Activated CD8-positive, alpha-beta memory T cell treated with anti-CD3 and anti-CD28 coated beads, Interleukin-2, amount 10 ng/mL, durations not matched to agents 7 days and 5 days (primary cell): ENCODE measurements around the gene DSG3. TPM values are rescaled to one million over a fixed set of nuclear protein-coding genes. Genes with fewer than 3 reads are reported as not detected.
"Not testable (repeated sequence)": the region's sequence is repeated elsewhere in the genome, so short reads cannot be mapped to it uniquely, and the experiment has no call there.

Experiments
- ATAC-seq: fragments of 150-1000 bp; cut with Tn5 transposase; one replicate; pipeline ENCODE4 v1.10.0; 2021; ENCODE audit warnings: moderate library complexity
- CTCF ChIA-PET: fragments of 350-600 bp; sonication (Branson Sonifier 250); formaldehyde crosslinking; loops from one replicate; lab custom pipeline; 2021; ENCODE audit warnings: antibody characterized with exemption; lab: Charles Lee
- DNase-seq: peaks from one replicate; pipeline ENCODE4 v3.0.0-alpha.2; 2020
- H3K27ac Mint-ChIP-seq: one replicate; pipeline ENCODE4 v1.8.0; 2021; ENCODE audit warnings: mild to moderate bottlenecking, mixed read lengths
- H3K27me3 Mint-ChIP-seq: one replicate; pipeline ENCODE4 v1.8.0; 2021; ENCODE audit warnings: mixed read lengths
- H3K36me3 Mint-ChIP-seq: one replicate; pipeline ENCODE4 v1.8.0; 2021; ENCODE audit warnings: mild to moderate bottlenecking, mixed read lengths
- H3K4me1 Mint-ChIP-seq: one replicate; pipeline ENCODE4 v1.8.0; 2021; ENCODE audit warnings: mixed read lengths
- H3K4me3 Mint-ChIP-seq: one replicate; pipeline ENCODE4 v1.8.0; 2021; ENCODE audit warnings: mild to moderate bottlenecking, moderate library complexity, mixed read lengths
- H3K9me3 Mint-ChIP-seq: one replicate; pipeline ENCODE4 v1.8.0; 2022; ENCODE audit warnings: low read depth, mixed read lengths
- total RNA-seq, 2 experiments: library from RNA; stranded (reverse); gene quantifications; one replicate each; pipeline ENCODE4 v1.2.3, GENCODE V29; 2021

The DSG3 gene
- total RNA-seq, 2 experiments from 2014 or later = not detected

DNA sequence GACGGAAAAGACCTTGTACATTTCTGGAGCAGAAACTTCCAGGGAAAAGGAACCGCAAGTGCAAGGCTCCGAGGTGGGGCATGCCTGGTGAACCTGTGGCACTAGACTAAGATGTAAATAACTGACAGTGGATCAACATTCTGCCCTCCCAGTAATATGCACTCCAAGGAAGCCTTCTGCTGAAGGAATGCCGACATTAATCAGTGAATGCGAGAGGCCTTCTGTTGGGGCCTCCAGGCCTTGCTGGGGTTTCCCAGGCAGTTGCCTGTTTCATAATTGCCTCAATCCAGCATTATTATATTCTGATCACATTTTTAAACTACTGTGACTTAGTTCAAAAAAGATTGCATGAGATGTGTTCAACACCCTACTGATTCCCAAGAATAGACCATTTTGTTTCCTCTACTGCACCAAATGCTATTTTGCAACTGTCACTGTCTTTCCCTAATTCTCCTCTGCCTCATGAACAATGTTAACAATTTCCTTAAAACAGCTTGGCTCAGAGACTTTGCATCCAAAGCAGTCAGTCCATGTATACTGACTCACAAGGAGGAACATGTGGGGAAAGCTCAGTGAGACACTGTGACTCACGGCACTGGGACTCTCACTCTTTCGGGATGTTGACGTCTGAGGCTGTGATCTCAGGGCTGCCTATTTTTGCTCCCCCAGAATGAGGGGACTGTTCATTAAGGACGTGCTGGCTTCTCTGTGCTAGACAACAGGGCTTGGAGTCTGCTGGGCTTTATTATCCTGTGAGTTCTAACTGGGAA, 39.9 kb downstream of the DSG3 start:
- Mint-ChIP-seq H3K36me3 (no peaks in the 10 kb centered on the region), H3K27ac (no peak overlapping the region), H3K9me3 (no peaks in the 10 kb centered on the region), H3K27me3 (peaks cover 2% of the 10 kb centered on the region), H3K4me3 (no peak overlapping the region), H3K4me1 (no peaks in the 10 kb centered on the region)
- CTCF ChIA-PET = no interaction called here
- no peak for ATAC-seq
- no peak for DNase-seq

DNA sequence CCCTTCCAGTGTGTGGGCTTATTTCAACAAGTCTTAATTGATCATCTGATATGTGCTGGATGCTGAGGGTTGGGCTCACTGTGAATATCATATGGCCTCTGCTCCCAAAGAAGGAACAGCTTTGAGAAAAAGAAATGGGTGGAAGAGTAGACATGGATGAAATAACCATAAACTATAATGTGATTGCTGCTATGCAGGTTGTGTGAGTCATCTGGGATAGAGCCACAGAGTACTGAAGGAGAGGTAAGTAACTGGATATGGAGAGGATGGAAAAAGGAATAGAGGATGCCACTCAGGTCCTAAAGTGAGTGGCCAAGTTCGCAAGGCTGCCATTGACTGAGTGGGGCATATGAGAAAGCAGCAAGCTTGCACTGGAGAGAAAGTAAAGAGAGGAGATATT, 41.8 kb downstream of the DSG3 start:
- H3K9me3 Mint-ChIP-seq = no peaks in the 10 kb centered on the region
- DNase-seq = no peak
- H3K4me1 Mint-ChIP-seq = no peaks in the 10 kb centered on the region
- no peak overlapping the region for H3K27ac Mint-ChIP-seq
- no peak for ATAC-seq
- no peaks in the 10 kb centered on the region for H3K36me3 Mint-ChIP-seq
- H3K27me3 Mint-ChIP-seq = peaks cover 2% of the 10 kb centered on the region
- CTCF ChIA-PET = no interaction called here
- no peak overlapping the region for H3K4me3 Mint-ChIP-seq

DNA sequence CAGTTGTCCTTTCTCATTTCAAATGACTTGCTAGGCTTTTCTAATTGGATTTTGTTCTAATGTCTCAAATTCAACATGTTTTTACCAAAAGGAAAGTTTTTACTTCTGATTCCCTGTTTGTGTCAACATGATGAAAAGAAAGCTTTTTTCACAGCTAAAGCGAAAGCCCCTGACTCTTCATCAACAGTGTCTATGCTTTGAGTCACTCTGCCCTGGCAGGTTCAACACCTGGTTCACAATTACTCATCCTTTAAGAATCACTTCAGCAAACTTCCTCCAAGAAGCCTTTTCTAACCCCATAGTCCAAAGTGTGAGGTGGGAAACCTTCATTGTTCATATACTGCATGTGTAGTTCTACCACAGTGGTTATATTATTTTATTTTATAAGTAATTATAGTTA, 42.8 kb downstream of the DSG3 start:
- no peak for ATAC-seq
- CTCF ChIA-PET = no interaction called here
- Mint-ChIP-seq H3K36me3 (no peaks in the 10 kb centered on the region), H3K27ac (no peak overlapping the region), H3K4me1 (no peaks in the 10 kb centered on the region), H3K27me3 (peaks cover 4% of the 10 kb centered on the region), H3K4me3 (no peak overlapping the region), H3K9me3 (no peaks in the 10 kb centered on the region)
- no peak for DNase-seq

DNA sequence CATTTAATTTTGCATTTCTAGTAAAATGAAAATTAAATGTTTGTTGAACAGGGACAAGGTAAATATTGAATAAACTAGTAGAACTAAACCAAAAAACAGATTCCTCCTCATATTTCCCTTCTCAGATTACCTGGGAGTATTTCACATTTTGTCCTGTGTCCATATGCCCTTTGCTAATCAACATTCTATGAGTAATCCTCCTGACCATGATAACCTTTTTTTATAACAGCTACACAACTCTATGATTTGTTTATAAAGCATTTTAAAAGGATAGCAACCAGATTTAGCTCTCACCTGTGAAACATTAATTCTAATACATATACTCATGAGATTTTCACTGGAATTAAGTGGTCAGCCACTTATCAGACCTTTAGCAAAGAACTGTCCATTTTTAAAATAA, 43.3 kb downstream of the DSG3 start:
- Mint-ChIP-seq H3K27me3 (peaks cover 4% of the 10 kb centered on the region), H3K27ac (no peak overlapping the region), H3K4me3 (no peak overlapping the region), H3K4me1 (no peaks in the 10 kb centered on the region), H3K36me3 (no peaks in the 10 kb centered on the region), H3K9me3 (no peaks in the 10 kb centered on the region)
- DNase-seq (no peak), ATAC-seq (no peak)
- CTCF ChIA-PET = no interaction called here

DNA sequence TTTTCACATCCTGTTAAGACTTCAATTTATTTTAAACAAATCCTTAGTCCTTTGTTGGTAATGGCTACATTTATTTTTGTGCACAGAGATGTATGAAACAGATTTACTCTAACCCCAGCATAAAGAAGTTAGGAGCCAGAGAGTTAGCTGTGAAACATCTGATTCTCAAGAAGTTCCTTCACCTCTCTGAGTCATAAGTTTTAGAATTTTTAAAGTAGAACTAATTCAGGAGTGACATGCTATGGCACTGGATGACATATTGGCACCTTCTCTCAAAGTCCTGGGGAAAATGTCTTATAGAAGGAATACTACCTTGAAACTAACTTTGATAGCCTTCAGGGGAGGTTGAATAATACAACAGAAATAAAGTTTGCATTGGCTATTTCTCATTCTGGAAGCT, 44.0 kb downstream of the DSG3 start:
- CTCF ChIA-PET = no interaction called here
- no peaks in the 10 kb centered on the region for H3K9me3 Mint-ChIP-seq
- H3K4me1 Mint-ChIP-seq = no peaks in the 10 kb centered on the region
- H3K27me3 Mint-ChIP-seq = peaks cover 8% of the 10 kb centered on the region
- DNase-seq (no peak), ATAC-seq (no peak)
- no peaks in the 10 kb centered on the region for H3K36me3 Mint-ChIP-seq
- no peak overlapping the region for H3K27ac Mint-ChIP-seq
- H3K4me3 Mint-ChIP-seq = no peak overlapping the region

DNA sequence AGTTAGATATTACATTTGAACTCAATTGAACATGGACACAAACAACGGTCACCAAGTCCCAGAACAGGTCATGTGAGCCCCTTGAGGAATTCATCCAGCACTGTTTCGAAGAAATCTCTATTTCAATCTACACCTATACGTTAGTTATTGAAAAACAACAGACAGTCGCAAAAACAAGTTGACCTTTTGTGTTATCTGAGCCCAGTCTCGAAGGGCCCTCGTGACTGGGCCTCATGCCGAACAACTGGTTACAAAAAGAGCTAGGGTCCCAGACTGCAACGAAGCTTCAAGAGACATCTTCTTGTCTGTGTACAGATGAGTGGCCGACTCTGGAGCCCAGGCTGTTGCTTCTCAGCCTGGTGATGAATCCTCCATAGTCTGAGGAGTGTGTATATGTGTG, 45.1 kb downstream of the DSG3 start:
- Mint-ChIP-seq H3K36me3 (no peaks in the 10 kb centered on the region), H3K27ac (no peak overlapping the region), H3K4me1 (no peaks in the 10 kb centered on the region), H3K4me3 (no peak overlapping the region), H3K27me3 (peaks cover 16% of the 10 kb centered on the region), H3K9me3 (no peaks in the 10 kb centered on the region)
- DNase-seq (no peak), ATAC-seq (no peak)
- CTCF ChIA-PET = no interaction called here

DNA sequence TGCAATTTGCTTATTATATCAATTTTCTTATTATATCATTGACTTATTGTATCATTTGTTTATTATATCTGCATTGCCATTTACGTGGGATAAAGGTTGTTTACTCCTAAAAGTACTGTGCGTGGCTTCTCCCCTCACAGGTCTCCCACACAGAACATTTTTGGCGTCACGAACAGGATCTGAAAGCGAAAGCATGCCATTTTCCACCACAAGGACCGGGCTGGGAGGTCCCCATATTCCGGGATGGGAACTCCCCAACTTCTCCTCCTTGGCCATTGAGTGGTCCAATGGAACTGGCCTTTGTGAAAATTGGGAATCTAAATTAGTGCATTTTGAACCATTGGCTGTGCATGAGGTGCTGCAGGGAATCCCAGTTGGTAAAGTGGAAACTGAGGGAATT, 45.6 kb downstream of the DSG3 start:
- H3K4me3 Mint-ChIP-seq = no peak overlapping the region
- H3K27ac Mint-ChIP-seq = no peak overlapping the region
- DNase-seq (no peak), ATAC-seq (no peak)
- H3K27me3 Mint-ChIP-seq = peaks cover 17% of the 10 kb centered on the region
- H3K9me3 Mint-ChIP-seq = no peaks in the 10 kb centered on the region
- H3K4me1 Mint-ChIP-seq = no peaks in the 10 kb centered on the region
- CTCF ChIA-PET = no interaction called here
- H3K36me3 Mint-ChIP-seq = no peaks in the 10 kb centered on the region

DNA sequence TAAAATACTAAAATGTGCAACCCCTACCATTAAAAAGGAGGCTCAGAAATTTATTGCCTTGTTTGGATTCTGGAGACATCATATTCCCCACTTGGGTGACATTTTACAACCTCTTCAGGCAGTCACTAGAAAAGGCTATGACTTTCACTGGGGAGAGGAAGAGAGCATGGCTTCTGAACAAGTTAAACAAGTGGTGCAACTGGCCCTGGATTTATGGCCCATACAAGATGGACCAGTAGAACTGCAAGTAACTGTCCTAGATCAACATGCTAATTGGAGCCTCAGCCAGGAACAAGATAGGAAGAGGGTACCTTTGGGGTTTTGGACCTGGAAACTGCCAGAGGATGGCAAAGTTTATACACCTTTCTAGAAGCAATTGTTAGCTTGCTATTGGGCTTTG, 46.4 kb downstream of the DSG3 start:
- DNase-seq (no peak), ATAC-seq (no peak)
- H3K9me3 Mint-ChIP-seq = no peaks in the 10 kb centered on the region
- H3K4me1 Mint-ChIP-seq = peaks cover 2% of the 10 kb centered on the region
- H3K27ac Mint-ChIP-seq = no peak overlapping the region
- peaks cover 23% of the 10 kb centered on the region for H3K27me3 Mint-ChIP-seq
- CTCF ChIA-PET = no interaction called here
- H3K4me3 Mint-ChIP-seq = no peak overlapping the region
- no peaks in the 10 kb centered on the region for H3K36me3 Mint-ChIP-seq

DNA sequence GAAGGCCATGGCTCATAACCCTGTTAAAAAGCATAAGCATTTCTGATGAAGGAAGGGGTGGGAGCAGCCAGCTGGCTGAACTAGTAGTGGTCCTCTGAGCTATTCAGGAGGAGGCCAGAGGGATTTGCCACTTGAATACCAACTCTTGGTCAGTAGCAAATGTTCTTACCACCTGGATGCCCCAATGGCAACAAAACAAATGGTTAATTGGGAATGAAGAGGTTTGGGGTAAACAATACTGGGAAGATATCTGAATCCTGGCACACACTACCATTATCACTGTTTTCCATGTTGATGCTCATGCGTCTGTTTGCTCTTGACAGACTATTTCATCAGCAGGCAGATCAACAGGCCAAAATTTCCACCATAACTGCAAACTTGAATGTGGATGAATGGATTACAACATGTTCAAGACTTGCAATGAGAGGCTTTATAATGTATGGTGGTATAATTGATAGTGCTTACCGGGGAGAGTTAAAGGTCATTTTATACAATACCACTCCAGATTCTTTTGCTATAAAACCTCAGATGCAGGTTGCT, 47.2 kb downstream of the DSG3 start:
- H3K27ac Mint-ChIP-seq, H3K36me3 Mint-ChIP-seq, H3K4me1 Mint-ChIP-seq, CTCF ChIA-PET, H3K9me3 Mint-ChIP-seq, DNase-seq, ATAC-seq, H3K4me3 Mint-ChIP-seq: not testable (repeated sequence)
- peaks cover 30% of the 10 kb centered on the region for H3K27me3 Mint-ChIP-seq

DNA sequence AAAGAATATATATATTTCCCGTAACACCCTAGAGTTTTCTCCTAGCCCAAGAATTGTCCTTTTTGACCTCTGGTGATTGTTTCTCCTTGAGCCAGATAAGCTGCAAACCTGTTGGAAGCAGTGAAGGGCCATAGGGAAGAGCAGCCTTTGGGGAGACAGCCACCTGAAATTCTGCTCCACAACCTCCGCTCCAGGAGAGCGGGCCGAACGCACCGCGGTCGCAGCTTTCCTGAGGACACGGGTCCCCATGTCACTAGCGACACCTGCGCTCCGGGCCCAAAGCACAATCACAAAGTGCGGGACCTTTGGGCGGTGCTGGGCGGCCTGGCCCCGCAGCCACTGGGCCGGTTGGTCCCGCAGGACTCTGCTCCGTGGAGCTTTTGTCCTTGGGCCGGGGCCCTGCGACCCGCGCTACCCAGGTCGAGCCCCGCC, 49.9 kb downstream of the DSG3 start:
- Mint-ChIP-seq H3K36me3 (no peaks in the 10 kb centered on the region), H3K4me1 (peaks cover 2% of the 10 kb centered on the region), H3K4me3 (no peak overlapping the region), H3K27ac (no peak overlapping the region), H3K9me3 (no peaks in the 10 kb centered on the region), H3K27me3 (peaks cover 34% of the 10 kb centered on the region)
- ATAC-seq = peak; percentile 30
- DNase-seq = no peak
- CTCF ChIA-PET = no interaction called here

DNA sequence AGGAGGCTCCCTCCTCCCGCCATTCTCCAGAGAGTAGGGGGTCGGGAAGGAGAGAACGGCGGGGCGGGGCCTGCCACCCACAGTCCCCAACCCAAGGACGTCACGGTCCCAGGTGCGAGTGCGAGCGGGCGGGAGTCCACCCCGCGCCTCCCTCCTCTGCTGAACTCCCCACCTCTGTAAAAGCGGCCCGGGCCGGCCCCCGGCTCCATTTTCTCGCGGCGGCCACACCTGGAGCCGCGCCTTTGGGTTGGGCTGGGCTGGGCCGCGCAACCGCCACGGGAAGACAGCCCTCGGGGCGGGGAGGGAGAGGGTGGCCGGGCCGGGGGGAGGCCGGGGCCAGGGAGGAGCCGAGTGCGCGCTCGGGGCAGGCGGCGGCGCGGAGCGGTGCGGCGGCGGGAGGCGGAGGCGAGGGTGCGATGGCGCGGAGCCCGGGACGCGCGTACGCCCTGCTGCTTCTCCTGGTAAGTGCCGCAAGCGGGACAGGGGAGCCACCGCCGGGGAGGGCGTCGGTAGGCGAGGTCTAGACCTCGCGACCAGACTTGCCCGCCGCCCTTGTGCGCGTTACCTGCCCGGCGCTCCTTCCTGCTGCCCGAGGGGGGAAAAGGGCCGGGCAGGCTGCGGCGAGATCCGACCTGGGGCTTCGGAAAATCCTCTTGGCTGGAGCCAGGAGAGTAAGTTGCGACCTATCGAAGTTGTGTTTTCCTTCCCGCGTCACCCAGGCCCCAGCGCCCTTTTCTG, 50.5 kb downstream of the DSG3 start, which contains the start of gene DSG2:
TSS of gene DSG2 (plus strand) at position 342 of the 738 bp plus-strand sequence. CDS start at position 417, 75 bp downstream.
- DNase-seq (no peak), ATAC-seq (peak; percentile 68)
- Mint-ChIP-seq H3K27ac (no peak within 1 kb of the TSS), H3K9me3 (no peaks in the 10 kb centered on the region), H3K27me3 (peaks cover 34% of the 10 kb centered on the region), H3K4me1 (peaks cover 2% of the 10 kb centered on the region), H3K4me3 (peak within 1 kb of the TSS; percentile 50), H3K36me3 (no peaks in the 10 kb centered on the region)
- CTCF ChIA-PET = no interaction called here

DNA sequence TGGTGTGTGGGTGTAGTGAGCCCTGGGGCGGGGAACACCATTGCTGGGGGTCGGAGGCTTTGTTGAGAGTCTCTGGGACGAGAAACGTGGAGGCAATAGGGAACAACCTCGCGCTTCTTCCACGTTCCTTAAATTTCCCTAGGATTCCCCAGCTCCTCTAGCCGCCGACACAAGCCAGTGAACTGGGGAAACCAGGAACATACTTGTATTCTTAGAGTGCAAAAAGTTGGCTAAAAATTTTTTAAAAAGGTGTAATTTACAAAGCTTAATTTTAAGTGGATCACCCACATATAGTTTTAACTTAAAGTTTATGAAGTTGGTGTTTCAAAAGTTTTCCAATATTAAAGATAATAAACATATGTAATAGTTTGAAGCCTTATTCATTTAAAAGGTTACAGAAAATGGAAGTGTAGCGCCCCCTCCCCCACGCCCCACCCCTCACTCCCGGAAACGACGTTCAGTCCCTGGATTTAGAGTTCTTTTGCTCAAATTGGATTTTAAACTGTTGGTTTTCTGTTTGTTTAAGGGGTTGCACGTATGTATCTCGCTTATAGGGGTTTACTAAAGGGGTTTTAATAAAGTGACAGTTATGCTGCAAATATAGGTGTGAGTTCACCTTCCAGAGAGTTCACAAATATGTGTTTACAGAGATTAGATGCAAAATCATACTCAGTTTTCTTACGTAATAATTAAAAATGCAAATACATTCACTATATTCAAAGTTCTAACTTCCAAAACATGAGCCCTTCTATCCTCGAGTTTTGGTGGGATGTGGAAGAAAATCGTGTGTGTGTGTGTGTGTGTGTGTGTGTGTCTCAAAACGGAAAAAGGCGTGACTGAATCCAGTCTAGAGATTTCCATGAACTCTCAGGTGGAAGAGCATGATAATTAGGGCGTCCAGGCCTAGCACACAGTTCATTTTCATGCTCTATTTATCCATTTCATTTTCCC, 51.3 kb downstream of the DSG3 start:
- no peaks in the 10 kb centered on the region for H3K9me3 Mint-ChIP-seq
- H3K36me3 Mint-ChIP-seq = no peaks in the 10 kb centered on the region
- H3K27ac Mint-ChIP-seq = no peak overlapping the region
- CTCF ChIA-PET = no interaction called here
- DNase-seq = no peak
- H3K4me1 Mint-ChIP-seq = peaks cover 2% of the 10 kb centered on the region
- peaks cover 34% of the 10 kb centered on the region for H3K27me3 Mint-ChIP-seq
- no peak for ATAC-seq
- peak overlapping the region; percentile 50 for H3K4me3 Mint-ChIP-seq

DNA sequence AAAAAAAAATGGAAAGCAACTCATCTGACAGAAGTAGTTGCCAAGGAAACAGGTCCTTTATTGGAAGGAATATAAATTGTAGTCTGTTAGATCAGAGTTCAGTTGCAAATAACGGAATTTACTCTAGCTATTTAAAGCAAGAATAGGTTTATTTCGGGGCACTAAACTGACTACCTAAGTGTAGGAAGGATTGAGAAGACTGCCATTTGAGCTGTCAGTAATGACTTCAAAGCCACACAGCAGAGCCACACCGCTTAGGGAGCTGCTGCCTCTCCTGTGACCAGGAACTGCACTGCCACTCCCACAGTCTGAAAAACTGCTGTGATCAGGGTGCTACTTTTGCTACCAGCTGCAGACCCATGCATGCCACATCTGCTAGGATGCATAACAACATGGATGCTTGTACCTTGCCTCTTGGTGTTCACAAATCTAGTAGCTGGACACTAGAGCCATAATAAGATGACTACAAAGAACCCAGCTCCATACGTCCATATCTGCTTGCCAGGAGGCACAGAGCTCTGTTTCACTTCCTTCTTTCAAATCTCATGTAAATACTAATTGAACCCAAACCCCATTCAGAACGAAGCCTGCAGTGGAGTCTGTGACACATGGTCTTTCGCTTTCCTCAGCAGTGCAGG, 52.6 kb downstream of the DSG3 start:
- ATAC-seq (no peak), DNase-seq (no peak)
- Mint-ChIP-seq H3K4me3 (no peak overlapping the region), H3K27me3 (peaks cover 32% of the 10 kb centered on the region), H3K4me1 (peaks cover 2% of the 10 kb centered on the region), H3K27ac (no peak overlapping the region), H3K9me3 (no peaks in the 10 kb centered on the region), H3K36me3 (no peaks in the 10 kb centered on the region)
- CTCF ChIA-PET = no interaction called here
